Activated CD4-positive, alpha-beta memory T cell treated with anti-CD3 and anti-CD28 coated beads, Interleukin-2, amount 10 ng/mL, durations not matched to agents 7 days and 5 days (primary cell): ENCODE results near the gene GNAS. TPM values are rescaled to one million over a fixed set of nuclear protein-coding genes. Genes with fewer than 3 reads are reported as not detected.

Source experiments
- CTCF ChIA-PET: fragments of 350-600 bp; sonication (Branson Sonifier 250); formaldehyde crosslinking; loops from one replicate; lab custom pipeline; 2021; ENCODE audit warnings: antibody characterized with exemption, inconsistent platforms; lab: Charles Lee
- POLR2A ChIA-PET: fragments of 350-600 bp; sonication (Branson Sonifier 250); formaldehyde crosslinking; loops from one replicate; lab custom pipeline; 2021; ENCODE audit warnings: antibody characterized with exemption; lab: Charles Lee
- DNase-seq: peaks from one replicate; pipeline ENCODE4 v3.0.0-alpha.2; 2020
- H3K27ac Mint-ChIP-seq: one replicate; pipeline ENCODE4 v1.8.0; 2021; ENCODE audit warnings: mild to moderate bottlenecking, mixed read lengths
- H3K27me3 Mint-ChIP-seq: one replicate; pipeline ENCODE4 v1.8.0; 2021; ENCODE audit warnings: mixed read lengths
- H3K36me3 Mint-ChIP-seq: one replicate; pipeline ENCODE4 v1.8.0; 2021; ENCODE audit warnings: low read depth, mixed read lengths
- H3K4me1 Mint-ChIP-seq: one replicate; pipeline ENCODE4 v1.8.0; 2021; ENCODE audit warnings: mixed read lengths
- H3K4me3 Mint-ChIP-seq: one replicate; pipeline ENCODE4 v1.8.0; 2021; ENCODE audit warnings: mild to moderate bottlenecking, mixed read lengths
- H3K9me3 Mint-ChIP-seq: one replicate; pipeline ENCODE4 v1.8.0; 2021; ENCODE audit warnings: mixed read lengths
- total RNA-seq, 2 experiments: library from RNA; stranded (reverse); gene quantifications; one replicate each; pipeline ENCODE4 v1.2.3, GENCODE V29; 2021

Gene GNAS
- total RNA-seq, 2 experiments from 2014 or later: 790 to 809 TPM

DNA sequence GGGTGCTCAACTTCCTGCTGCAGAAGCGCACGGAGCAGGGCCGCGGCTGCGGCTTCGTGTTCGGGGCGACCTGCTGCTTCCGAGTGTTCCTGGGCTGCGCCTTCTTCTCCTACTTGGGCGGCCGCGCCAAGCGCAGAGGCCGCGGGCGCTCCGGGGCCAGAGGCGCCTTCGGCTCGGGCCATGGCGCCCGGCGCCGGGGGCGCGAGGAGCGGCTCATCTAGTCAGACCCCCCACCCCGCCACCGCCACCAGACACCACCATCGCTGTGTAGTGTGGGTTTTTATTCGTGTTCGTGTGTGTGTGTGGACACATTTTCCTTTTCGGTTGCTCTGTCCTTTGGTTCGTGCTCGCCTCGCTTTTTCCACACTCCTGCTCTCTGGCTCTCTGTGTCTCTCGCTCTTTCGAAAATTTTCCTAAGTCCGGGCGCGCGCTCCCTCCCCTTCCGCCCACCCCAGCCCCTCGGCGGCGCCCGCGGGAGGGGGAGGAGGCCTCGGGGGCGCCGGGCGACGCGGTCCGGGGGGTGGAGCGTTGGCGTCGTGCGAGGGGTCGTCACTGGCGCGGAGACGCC is 38.1 kb downstream of the GNAS start:
- Mint-ChIP-seq H3K27ac (peak overlapping the region; percentile 95), H3K4me1 (peaks cover 42% of the 10 kb centered on the region)
- CTCF ChIA-PET: interaction anchor here (1.2 kb wide), 1 partner anchor 17 kb away, joined by 3 read pairs; no protein-coding TSS in a partner anchor

DNA sequence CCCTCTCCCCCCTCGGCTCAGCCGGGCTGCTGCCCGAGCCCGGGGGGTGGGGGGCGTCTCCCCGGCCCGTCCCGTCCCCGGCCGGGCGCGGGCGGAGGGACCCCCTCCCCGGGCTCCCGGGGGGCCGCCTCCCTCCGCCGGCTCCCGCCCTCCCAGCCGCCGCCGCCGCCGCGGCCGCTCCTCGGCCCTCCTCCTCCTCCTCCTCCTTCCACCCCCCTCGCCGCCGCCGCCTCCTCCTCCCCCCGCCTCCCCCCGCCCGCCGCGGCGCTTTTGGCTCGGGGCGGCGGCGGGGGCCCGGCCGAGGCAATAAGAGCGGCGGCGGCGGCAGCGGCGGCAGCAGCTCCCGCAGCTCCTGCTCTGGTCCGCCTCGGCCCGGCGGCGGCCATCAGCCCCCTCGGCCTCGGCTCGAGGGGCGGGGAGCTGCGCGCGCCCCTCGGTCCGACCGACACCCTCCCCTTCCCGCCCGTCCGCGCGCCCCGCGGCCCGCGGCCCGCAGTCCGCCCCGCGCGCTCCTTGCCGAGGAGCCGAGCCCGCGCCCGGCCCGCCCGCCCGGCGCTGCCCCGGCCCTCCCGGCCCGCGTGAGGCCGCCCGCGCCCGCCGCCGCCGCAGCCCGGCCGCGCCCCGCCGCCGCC is 38.7 kb downstream of the GNAS start:
- ChIA-PET POLR2A (interaction anchor here (0.5 to 1.4 kb wide), 10 partner anchors 14 to 276 kb away, joined by 3 to 14 read pairs (median 3); partner anchors contain the start of genes ATP5F1E, PRELID3B and STX16), CTCF (no interaction called here)
- Mint-ChIP-seq H3K36me3 (peaks cover 29% of the 10 kb centered on the region), H3K9me3 (no peaks in the 10 kb centered on the region), H3K4me1 (peaks cover 48% of the 10 kb centered on the region), H3K4me3 (peak overlapping the region; percentile 71), H3K27ac (peak overlapping the region; percentile 76), H3K27me3 (no peaks in the 10 kb centered on the region)
- DNase-seq: peak; percentile 75

More for the DNA sequence above, 38.1 kb downstream of the GNAS start:
- POLR2A ChIA-PET: interaction anchor here (0.7 to 2.4 kb wide), 14 partner anchors 7 to 274 kb away, joined by 3 to 26 read pairs (median 8); partner anchors contain the start of genes ATP5F1E, PRELID3B and STX16
- no peaks in the 10 kb centered on the region for H3K27me3 Mint-ChIP-seq
- peak; percentile 62 for DNase-seq
- H3K36me3 Mint-ChIP-seq: peaks cover 23% of the 10 kb centered on the region
- peak overlapping the region; percentile 93 for H3K4me3 Mint-ChIP-seq
- H3K9me3 Mint-ChIP-seq: no peaks in the 10 kb centered on the region

DNA sequence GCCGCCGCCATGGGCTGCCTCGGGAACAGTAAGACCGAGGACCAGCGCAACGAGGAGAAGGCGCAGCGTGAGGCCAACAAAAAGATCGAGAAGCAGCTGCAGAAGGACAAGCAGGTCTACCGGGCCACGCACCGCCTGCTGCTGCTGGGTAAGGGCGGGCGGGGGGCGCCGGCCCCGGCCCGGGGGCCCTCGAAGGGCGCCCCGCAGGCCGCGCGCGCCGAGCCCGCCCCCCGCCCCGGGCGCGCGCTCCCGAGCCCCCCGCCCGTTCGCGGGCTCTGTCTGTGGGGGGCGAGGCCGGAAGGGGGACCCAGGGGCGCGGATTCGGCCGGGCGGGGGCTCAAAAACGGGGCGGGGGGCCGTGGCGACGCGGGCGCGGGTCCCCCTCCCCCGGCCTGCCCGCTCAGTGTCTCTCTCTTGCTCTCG is 39.2 kb downstream of the GNAS start:
- ChIA-PET POLR2A (interaction anchor here (0.5 to 1.4 kb wide), 9 partner anchors 13 to 275 kb away, joined by 3 to 14 read pairs (median 3); partner anchors contain the start of genes ATP5F1E and STX16), CTCF (no interaction called here)
- H3K27ac Mint-ChIP-seq: peak overlapping the region; percentile 98
- peaks cover 33% of the 10 kb centered on the region for H3K36me3 Mint-ChIP-seq
- H3K4me3 Mint-ChIP-seq: peak overlapping the region; percentile 89
- H3K27me3 Mint-ChIP-seq: no peaks in the 10 kb centered on the region
- peaks cover 51% of the 10 kb centered on the region for H3K4me1 Mint-ChIP-seq
- H3K9me3 Mint-ChIP-seq: no peaks in the 10 kb centered on the region
- DNase-seq: peak; percentile 41

DNA sequence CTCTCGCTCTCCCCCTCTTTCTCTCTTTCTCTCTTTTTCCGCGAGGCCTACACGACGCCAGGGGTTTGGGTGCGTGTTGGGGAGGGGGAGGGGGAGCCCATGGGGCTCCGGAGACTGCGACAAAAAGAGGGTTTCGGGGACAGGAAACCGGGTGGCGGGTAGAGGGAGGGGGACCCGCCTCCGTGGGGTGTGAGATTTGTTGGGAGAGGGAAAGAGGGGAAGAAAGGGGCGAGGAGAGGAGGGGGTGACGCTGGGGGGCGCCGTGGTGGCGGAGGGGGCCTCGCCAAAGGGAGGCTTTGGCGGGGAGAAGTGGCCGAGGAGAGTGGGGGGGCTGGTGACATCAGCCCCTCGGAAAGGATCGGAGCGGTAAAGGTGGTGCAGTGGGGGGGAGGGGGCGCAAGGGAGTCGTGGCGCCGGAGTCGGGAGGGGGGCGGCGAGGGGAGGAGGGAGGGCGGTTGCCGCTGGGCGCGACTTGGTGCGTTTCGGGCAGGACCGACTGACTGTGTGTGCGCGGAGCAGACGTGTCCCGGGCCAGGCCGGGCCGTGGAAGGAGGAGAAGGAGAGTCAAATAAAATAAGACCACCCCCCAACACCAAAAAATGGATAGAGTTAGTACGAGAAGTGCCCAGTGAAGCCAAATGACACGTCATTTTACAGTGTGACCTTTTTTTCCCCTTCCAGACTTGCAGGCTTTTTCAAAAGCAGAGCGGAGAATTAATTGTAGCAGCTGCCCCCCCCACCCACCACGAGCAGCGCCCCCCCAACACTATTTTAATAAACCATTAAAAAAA is 39.8 kb downstream of the GNAS start:
- Mint-ChIP-seq H3K27me3 (no peaks in the 10 kb centered on the region), H3K4me1 (peaks cover 51% of the 10 kb centered on the region), H3K4me3 (peak overlapping the region; percentile 89), H3K27ac (peak overlapping the region; percentile 98), H3K9me3 (no peaks in the 10 kb centered on the region), H3K36me3 (peaks cover 40% of the 10 kb centered on the region)
- ChIA-PET POLR2A (interaction anchor here (0.5 to 1.4 kb wide), 7 partner anchors 14 to 275 kb away, joined by 3 to 14 read pairs (median 4); partner anchors contain the start of gene STX16), CTCF (no interaction called here)
- DNase-seq: peak; percentile 74

DNA sequence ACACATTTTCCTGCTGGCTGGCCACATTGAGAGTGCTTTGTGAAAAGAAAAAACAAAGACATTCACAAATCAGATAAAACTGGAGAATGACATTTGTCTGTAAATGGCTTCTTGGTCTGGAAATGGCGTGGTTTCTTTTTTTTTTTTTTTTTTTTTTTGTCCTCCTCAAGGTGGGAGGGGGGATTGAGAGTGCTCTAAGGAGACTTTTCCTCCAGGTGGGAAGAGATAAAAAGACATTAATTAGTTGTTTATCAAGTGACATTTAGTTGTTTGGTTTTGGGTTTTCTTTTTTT is 40.4 kb downstream of the GNAS start:
- ChIA-PET CTCF (no interaction called here), POLR2A (interaction anchor here (0.8 to 1.2 kb wide), 3 partner anchors 89 to 241 kb away, joined by 3 to 5 read pairs (median 3); no protein-coding TSS in a partner anchor)
- Mint-ChIP-seq H3K9me3 (no peaks in the 10 kb centered on the region), H3K4me1 (peaks cover 48% of the 10 kb centered on the region), H3K27ac (peak overlapping the region; percentile 98), H3K36me3 (peaks cover 45% of the 10 kb centered on the region), H3K4me3 (peak overlapping the region; percentile 89), H3K27me3 (no peaks in the 10 kb centered on the region)
- no peak for DNase-seq

DNA sequence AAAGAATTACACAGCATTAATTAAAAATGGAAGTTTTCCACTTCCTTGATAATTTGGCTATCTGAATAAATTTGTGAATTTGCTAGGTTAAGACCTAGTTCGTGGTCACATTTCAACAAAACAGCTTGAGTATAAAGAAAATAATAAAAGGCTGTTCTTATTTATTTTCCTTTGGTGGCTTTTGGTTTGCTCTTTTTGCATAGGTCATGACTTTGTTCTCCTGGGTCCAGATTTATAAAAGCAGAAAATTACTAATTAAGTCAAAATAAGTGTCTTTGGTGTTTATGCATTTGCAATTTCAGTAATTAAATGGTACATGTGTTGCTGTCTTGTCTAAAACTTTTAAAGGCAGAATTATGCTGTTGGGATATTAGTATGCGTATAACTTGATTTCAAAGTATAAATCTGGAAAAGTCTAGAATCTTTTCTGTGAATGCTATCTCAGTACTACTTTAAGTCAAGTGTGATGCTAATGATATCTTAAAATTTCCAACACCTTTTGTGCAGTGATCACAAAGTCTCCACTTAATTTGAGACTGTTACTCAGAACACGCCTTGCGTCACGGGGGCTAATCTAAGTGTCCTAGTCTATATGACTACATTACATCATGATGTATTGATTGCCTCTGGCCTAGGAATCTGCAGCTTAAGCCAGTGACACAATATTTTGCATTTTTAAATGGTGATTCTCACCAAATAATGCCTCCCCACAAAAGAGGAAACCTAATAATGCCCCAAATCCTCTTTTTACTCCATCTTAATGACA is 41.0 kb downstream of the GNAS start:
- DNase-seq: peak; percentile 57
- H3K9me3 Mint-ChIP-seq: no peaks in the 10 kb centered on the region
- POLR2A ChIA-PET: interaction anchor here (0.6 to 1.4 kb wide), 6 partner anchors 12 to 241 kb away, joined by 3 to 5 read pairs (median 3); no protein-coding TSS in a partner anchor
- peaks cover 49% of the 10 kb centered on the region for H3K36me3 Mint-ChIP-seq
- H3K27me3 Mint-ChIP-seq: no peaks in the 10 kb centered on the region
- CTCF ChIA-PET: interaction anchor here (0.8 kb wide), 1 partner anchor 242 kb away, joined by 3 read pairs; the partner anchor contains the start of gene STX16
- peaks cover 47% of the 10 kb centered on the region for H3K4me1 Mint-ChIP-seq
- H3K27ac Mint-ChIP-seq: peak overlapping the region; percentile 80
- peak overlapping the region; percentile 74 for H3K4me3 Mint-ChIP-seq

DNA sequence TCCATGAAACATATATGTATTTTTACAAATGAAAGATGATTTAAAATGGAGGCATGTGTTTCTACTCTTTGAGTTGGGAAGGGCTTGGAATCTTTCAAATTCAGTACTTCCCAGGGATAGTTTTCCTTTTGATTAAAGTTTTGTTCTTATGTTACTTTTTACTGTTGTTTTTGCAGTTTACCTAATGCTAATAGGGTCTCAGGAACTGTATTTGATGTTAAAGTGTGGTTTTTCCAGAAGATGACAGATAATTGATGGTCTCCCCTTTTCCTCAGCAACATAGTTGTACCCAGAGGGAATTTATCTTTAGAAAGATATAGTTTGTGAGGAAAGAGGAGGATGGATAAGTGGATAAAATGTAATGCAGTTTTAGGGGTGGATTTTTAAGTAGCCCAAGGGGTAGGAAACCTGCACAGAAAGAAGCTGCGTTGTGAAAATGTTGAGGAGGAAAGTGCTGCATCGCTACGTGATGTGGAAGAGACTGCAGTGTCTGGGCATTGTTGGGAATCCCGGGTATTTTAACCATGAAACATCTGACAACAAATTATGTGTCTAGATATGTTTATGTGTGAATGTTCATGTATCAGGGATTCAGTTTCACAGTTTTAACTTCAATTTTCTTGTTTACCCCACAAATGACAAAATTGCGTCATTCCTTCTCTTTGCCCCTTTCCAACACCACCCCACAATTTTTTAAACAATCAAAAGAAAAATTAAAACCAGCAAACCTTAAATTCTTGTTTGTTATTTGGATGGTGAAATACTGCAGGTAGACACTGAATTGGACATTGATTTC is 42.3 kb downstream of the GNAS start:
- H3K9me3 Mint-ChIP-seq: no peaks in the 10 kb centered on the region
- peaks cover 51% of the 10 kb centered on the region for H3K4me1 Mint-ChIP-seq
- CTCF ChIA-PET: interaction anchor here (0.5 to 0.8 kb wide), 2 partner anchors 244 to 281 kb away, joined by 3 read pairs; partner anchors contain the start of gene STX16
- H3K27me3 Mint-ChIP-seq: no peaks in the 10 kb centered on the region
- POLR2A ChIA-PET: interaction anchor here (0.9 to 1.4 kb wide), 2 partner anchors 11 to 243 kb away, joined by 3 read pairs; no protein-coding TSS in a partner anchor
- peak overlapping the region; percentile 58 for H3K27ac Mint-ChIP-seq
- no peak for DNase-seq
- peak overlapping the region; percentile 74 for H3K4me3 Mint-ChIP-seq
- H3K36me3 Mint-ChIP-seq: peaks cover 63% of the 10 kb centered on the region

DNA sequence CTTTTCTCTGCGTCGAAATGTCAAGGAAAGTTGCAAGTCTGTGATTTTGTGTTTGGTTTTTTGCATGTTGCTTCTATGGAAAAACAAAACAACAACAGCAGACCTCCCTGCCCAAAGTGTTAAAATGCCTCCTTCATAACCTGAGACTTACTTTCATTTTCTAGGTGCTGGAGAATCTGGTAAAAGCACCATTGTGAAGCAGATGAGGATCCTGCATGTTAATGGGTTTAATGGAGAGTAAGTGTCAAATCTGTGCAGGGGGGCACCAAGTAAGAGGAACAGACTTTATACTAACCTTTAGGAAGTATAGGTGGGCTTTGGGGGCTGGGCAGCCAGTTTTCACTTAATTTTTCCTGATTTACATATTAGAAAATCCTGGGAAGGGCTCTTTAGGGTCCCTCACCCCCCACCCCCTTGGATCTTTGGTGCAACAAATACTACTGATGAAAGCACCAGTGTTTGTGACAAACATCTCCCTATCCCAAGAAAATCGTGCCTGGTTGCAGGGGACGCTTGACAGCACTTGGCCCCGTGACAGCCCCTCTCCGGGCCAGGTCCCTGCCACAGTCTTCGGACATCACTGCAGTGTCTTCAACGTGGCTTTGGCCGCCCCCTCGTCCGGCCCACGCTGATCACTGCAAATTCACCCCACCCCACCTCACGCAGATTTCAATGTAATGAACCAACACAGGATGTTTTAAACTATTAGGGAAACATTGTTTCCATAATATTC is 43.1 kb downstream of the GNAS start:
- H3K9me3 Mint-ChIP-seq: no peaks in the 10 kb centered on the region
- no peak for DNase-seq
- peaks cover 53% of the 10 kb centered on the region for H3K4me1 Mint-ChIP-seq
- H3K27me3 Mint-ChIP-seq: no peaks in the 10 kb centered on the region
- H3K4me3 Mint-ChIP-seq: peak overlapping the region; percentile 74
- peaks cover 70% of the 10 kb centered on the region for H3K36me3 Mint-ChIP-seq
- peak overlapping the region; percentile 58 for H3K27ac Mint-ChIP-seq
- ChIA-PET POLR2A (interaction anchor here (0.9 kb wide), 1 partner anchor 243 kb away, joined by 3 read pairs; no protein-coding TSS in a partner anchor), CTCF (no interaction called here)

DNA sequence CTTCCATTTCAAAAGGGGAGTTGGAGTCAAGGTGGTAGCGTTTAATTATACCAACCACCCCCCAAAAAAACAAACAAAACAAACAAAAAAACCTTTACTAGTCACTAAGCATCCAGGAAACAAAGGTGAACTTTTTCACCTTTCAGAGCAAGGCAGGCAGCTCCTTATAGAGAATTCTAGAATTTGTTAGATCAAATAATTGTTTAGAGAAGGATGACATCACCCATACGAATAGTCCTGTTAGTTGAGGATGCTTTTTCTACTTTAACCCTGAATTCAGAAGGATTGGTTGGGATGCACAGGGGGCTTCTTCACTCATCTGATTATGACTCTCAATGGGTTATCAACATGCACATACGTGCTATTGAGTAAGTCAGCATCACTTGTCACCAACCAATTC is 44.3 kb downstream of the GNAS start:
- POLR2A ChIA-PET: interaction anchor here (1.0 to 2.5 kb wide), 2 partner anchors 11 to 85 kb away, joined by 3 to 8 read pairs; no protein-coding TSS in a partner anchor

DNA sequence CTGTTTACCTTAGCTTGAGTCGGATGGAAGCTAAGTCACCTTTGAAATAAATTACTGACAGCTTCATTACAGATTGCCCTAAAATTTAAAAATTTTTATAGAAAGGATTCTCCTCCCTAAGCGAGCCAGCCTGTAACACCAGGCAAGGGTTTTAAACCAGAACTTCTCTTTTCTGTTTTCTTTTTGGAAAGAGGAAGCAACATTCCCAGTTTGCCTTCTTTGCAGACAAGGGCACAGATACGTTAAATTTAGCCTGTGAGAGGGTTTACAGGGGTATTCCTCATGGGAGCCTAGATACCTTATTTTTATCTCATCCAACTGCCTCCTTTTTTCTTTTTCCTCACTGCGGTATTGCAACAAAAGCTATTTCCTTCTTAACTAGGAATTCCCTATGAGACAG is 45.0 kb downstream of the GNAS start:
- H3K36me3 Mint-ChIP-seq: peaks cover 81% of the 10 kb centered on the region
- H3K9me3 Mint-ChIP-seq: no peaks in the 10 kb centered on the region
- POLR2A ChIA-PET: interaction anchor here (1.0 to 2.5 kb wide), 3 partner anchors 8 to 85 kb away, joined by 3 to 8 read pairs (median 3); no protein-coding TSS in a partner anchor

More for the DNA sequence above, 44.3 kb downstream of the GNAS start:
- no peaks in the 10 kb centered on the region for H3K9me3 Mint-ChIP-seq
- H3K27me3 Mint-ChIP-seq: no peaks in the 10 kb centered on the region
- no peak overlapping the region for H3K27ac Mint-ChIP-seq
- no peak for DNase-seq
- CTCF ChIA-PET: no interaction called here
- H3K4me3 Mint-ChIP-seq: no peak overlapping the region
- peaks cover 54% of the 10 kb centered on the region for H3K4me1 Mint-ChIP-seq
- peaks cover 79% of the 10 kb centered on the region for H3K36me3 Mint-ChIP-seq

More for the DNA sequence above, 45.0 kb downstream of the GNAS start:
- H3K4me1 Mint-ChIP-seq: peaks cover 58% of the 10 kb centered on the region
- no peaks in the 10 kb centered on the region for H3K27me3 Mint-ChIP-seq
- H3K27ac Mint-ChIP-seq: peak overlapping the region; percentile 36
- no peak for DNase-seq
- CTCF ChIA-PET: no interaction called here
- H3K4me3 Mint-ChIP-seq: no peak overlapping the region
